SK-N-SH treated with all-trans-retinoic acid at 6 μM for 48 hours (cell line): ENCODE measurements around the gene CHSY1.

Experiments used
- BACH2 ChIP-seq: fragments of 250-450 bp; sonication (Bioruptor Pico); IDR thresholded peaks from 2 replicates; pipeline ENCODE4 v1.9.0; 2021; ENCODE audit warnings: mild to moderate bottlenecking, borderline replicate concordance
- CSDC2 ChIP-seq: fragments of 250-450 bp; sonication (Bioruptor Pico); IDR thresholded peaks from 2 replicates; pipeline ENCODE4 v1.5.0; 2020; ENCODE audit warnings: mild to moderate bottlenecking, moderate library complexity
- PATZ1 ChIP-seq: fragments of 250-450 bp; sonication (Bioruptor Pico); IDR thresholded peaks from 2 replicates; pipeline ENCODE4 v1.8.0; 2020; ENCODE audit warnings: mild to moderate bottlenecking, moderate library complexity, borderline replicate concordance
- PPARA ChIP-seq: fragments of 250-450 bp; sonication (Bioruptor Pico); IDR thresholded peaks from 2 replicates; pipeline ENCODE4 v1.5.0; 2020; ENCODE audit warnings: mild to moderate bottlenecking, borderline replicate concordance
- TCF4 ChIP-seq: fragments of 250-450 bp; sonication (Bioruptor Pico); IDR thresholded peaks from 2 replicates; pipeline ENCODE4 v1.8.0; 2021; ENCODE audit warnings: mild to moderate bottlenecking, moderate library complexity, borderline replicate concordance
- ZFP30 ChIP-seq: fragments of 450-650 bp; formaldehyde crosslinking; IDR thresholded peaks from 2 replicates; pipeline ENCODE4 v1.5.0; 2022; ENCODE audit warnings: mild to moderate bottlenecking, moderate library complexity
- ZNF8 ChIP-seq: fragments of 450-650 bp; formaldehyde crosslinking; IDR thresholded peaks from 2 replicates; pipeline ENCODE4 v1.5.0; 2020; ENCODE audit warnings: mild to moderate bottlenecking, moderate library complexity

GRCh38 chr15:101184830-101185229 lies 67.0 kb downstream of the CHSY1 start:
- TF ChIP-seq CSDC2 (CRISPR knock-in tag) (no peak), PATZ1 (no peak), ZNF8 (CRISPR knock-in tag) (no peak), BACH2 (CRISPR knock-in tag) (no peak), TCF4 (CRISPR knock-in tag) (no peak), ZFP30 (CRISPR knock-in tag) (no peak), PPARA (no peak)
